Activated CD8-positive, alpha-beta memory T cell treated with anti-CD3 and anti-CD28 coated beads, Interleukin-2, amount 50 U/mL, for 48 hours (primary cell): ENCODE results near the gene ZMYM4.
"Not testable (repeated sequence)": the region's sequence is repeated elsewhere in the genome, so short reads cannot be mapped to it uniquely, and the experiment has no call there.

Source experiments
- DNase-seq: peaks from one replicate; pipeline ENCODE4 v3.0.0-alpha.2; 2020

Gene ZMYM4

DNA sequence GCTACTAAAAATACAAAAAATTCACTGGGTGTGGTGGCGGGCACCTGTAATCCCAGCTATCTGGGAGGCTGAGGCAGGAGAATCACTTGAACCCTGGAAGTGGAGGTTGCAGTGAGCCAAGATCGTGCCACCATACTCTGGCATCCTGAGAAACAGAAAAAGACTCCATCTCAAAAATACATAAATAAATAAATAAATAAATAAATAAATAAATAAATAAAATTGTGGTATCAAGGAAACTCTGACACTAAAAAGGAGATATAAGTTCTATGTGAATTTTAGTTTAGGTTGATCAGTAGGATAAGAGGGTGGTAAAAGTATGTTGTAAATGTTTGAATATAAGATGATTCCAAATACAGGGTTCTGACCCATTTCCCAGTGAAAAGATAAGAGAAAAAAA lies 63.1 kb downstream of the ZMYM4 start:
- DNase-seq, result not testable (repeated sequence)

DNA sequence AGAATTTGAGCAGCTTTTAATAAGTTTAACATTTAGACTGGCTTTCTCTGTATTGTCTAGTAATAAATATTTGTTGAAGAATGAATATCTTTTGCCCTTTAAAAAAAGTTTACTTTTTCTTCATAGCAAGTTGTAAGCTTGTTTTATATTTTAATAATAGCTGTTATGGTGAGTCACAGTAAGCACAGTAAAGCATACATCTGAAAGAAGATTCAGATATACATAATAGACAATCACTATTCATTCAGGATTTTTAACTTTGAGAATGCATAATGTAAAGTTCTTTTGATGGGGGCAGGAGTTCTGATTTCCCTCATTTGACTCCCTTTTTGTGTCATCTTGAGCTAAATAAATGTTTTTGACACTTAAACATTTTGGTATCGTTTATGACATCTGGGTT lies 66.0 kb downstream of the ZMYM4 start:
- DNase-seq, result no peak

DNA sequence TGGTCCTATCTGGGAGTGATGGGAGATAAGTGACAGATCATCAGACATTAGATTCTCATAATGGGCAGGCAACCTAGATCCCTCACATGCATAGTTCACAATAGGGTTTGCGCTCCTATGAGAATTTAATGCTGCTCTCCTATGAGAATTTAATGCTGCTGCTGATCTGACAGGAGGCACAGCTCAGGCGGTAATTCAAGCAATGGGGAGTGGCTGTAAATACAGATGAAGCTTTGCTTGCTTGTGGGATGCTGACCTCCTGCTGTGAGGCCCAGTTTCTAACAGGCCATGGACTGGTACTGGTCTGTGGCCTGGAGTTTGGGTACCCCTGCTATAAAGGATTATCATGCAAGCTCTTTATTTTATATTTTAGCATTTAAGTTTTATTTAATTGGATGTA lies 72.0 kb downstream of the ZMYM4 start:
- DNase-seq, result no peak

DNA sequence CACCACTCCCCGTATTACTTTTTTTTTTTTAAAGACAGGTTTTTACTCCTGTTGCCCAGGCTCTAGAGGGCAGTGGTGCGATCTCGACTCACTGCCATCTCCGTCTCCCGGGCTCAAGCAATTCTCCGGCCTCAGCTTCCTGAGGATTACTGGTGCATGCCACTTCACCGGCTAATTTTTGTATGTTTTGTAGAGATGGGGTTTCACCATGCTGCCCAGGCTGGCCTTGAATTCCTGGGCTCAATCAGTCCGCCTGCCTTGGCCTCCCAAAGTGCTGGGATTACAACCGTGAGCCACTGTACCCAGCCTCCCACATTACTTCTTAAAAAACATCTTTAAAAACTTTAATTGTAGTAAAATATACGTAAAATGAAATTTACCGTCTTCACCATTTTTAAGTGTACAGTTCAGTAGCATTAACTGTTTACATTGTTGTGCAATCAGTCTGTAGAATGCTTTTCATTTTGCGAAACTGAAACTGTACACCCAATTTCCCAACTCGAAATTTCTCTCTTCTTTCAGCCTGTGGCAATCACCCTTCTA lies 77.0 kb downstream of the ZMYM4 start:
- DNase-seq, result no peak

DNA sequence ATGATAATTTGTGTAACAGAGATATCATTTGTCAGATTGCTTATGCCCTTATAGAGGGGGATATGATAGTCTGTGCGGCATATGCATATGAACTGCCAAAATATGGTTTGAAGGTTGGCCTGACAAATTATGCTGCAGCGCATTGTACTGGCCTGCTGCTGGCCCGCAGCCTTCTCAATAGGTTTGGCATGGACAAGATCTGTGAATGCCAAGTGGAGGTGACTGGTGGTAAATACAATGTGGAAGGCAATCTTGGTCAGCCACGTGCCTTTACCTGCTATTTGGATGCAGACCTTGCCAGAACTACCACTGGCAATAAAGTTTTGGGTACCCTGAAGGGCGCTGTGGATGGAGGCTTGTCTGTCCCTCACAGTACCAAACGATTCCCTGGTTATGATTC lies 82.4 kb downstream of the ZMYM4 start:
- no peak for DNase-seq

DNA sequence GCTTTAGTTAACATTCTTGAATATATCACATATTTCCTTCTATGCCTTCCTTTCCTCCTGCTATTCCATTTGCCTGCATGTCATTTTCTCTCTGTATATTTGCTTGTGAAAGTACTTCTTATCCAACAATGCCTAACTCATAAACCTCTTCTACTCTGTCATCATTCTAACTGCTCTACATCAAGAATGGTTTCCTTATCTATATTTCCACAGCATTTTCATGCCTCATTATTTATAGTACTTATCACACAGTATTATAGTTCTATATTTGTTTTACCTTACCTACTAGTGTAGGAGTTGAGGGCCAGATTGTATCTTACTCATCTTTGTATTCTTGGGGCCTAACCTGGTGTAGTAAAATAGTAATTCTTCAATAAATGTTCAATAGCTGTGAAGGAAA lies 91.5 kb downstream of the ZMYM4 start:
- DNase-seq, result no peak

DNA sequence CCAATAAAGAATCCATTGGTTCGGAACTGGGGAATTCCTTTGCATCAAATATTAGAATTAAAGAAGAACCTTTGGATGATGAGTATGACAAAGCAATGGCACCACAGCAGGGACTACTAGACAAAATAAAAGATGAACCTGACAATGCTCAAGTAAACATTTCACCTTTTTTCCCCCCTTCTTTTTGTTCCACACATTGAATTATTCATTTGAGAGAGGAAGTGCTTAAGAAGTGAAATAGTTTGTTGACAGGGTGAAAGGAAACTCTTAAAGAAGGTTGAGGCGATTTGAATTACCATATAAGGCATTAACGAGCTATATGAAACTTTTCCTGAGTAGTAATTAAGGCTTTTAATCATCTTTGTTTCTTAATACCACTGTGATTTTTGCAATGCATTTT lies 93.1 kb downstream of the ZMYM4 start:
- DNase-seq, result no peak

DNA sequence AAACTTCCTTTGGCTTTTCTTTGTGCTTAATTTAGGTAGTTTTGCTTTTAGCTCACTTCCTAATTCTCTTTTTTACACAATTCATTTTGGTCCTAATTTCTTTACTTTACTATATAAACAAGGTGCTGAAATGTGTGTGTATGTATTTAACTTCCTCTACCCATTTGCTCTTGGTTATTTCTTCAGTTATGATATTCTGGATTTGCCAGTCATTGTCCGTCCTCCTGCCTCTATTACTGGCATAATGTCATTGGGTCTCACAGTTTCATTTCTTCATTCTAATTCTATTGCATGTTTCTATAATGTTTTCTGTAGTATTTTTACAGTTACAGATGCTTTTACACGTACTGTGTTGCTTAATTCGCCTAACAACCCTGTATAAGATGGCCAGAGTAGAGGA lies 96.2 kb downstream of the ZMYM4 start:
- DNase-seq, result no peak

DNA sequence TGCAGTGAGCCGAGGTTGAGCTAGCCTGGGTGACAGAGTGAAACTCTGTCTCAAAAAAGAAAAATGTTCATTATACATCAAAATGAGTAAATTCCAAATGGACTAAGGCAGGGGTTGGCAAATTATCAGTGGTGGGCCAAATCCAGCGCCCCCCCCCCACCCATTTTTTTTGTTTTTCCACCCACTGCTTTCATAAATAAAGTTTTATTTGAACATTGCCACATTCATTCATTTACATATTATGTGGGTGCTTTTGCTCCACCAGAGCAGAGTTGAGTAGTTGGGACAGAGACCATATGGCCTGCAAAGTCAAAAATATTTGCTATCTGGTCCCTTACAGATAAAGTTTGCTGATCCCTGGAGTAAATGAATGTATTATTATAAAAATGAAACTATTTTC lies 99.4 kb downstream of the ZMYM4 start:
- DNase-seq, result no peak

DNA sequence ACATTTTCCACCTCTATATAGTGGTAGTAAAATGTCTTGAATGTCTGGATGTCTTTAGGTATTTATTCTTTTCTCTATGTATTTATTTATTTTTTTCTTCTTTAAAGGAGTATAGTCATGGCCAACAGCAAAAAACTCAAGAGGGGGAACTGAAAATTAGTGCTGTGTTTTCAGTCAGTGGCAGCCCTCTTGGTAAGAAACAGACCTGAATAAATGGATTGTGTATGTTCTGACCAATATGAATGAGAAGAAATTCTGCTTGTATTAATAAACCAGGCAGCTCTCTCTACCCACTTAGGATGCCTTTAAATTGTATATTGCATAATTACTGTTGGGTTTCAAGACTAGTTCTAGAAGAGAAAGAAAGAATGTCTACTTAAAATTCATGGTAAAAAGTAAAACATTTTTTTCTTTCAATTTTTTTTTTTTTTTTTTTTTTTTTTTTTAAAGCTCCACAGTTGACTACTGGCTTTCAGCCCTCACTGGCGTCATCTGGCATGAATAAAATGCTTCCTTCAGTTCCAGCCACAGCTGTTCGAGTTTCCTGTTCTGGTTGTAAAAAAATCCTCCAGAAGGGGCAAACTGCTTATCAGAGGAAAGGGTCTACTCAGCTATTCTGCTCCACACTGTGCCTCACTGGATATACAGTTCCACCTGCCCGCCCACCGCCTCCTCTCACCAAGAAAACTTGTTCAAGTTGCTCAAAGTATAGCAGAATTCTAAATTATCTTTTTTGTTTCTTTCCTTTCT lies 101.6 kb downstream of the ZMYM4 start:
- DNase-seq, result no peak

DNA sequence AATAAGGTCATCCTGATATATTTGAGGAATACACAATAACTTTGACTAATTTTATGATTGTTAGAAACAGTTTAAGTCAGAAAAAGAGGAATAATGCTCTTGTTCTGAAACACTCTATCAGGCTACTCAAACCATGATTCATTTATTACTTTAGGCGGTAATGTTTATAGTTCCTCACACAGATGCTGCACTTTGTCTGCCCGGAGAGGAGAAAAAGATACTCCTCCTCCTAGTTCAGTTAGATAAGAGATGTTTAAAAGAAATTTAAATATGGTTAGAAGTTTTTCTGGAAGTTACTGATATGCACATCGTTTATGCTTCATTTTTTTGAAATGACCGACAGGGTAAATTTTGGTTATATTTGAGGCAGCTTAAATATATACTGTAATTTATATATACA lies 103.0 kb downstream of the ZMYM4 start:
- DNase-seq, result no peak

DNA sequence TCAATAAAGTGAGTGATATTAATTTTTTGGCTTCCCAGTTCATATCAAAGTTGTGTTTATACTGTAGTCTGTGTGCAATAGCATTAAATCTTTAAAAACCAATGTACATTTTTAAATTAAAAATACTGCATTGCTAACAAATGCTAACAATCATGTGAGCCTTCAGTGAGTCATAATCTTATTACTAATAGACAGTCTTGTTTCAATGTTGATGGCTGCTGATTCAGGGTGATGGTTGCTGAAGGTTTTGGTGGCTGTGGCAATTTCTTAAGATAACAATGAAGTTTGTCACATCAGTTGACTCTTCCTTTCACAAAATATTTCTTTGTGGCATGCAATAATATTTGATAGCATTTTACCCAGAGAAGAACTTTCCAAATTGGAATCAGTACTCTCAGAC lies 109.0 kb downstream of the ZMYM4 start:
- no peak for DNase-seq

DNA sequence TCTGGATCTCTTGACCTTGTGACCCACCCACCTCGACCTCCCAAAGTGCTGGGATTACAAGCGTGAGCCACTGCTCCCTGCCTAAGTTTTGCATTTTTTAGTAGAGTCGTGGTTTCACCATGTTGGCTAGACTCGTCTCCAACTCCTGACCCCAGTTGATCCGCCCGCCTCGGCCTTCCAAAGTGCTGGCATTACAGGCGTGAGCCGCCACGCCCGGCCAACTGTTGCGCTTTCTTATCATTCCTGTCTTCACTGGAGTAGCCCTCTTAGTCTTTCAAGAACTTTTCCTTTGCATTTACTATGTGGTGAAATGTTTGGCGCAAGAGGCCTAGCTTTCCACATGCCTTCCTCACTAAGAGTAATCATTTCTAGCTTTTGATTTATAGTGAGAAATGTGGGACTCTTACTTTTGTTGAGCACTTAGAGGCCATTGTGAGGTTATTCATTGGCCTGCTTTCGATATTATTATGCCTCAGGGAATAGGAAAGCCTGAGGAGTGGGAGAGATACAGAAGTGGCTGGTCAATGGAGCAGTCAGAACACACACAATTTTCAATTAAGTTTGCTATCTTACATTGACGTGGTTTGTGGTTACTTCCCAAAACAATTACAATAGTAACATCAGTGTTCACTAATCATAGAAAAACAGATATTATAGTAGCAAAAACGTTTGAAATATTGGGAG lies 111.0 kb downstream of the ZMYM4 start:
- no peak for DNase-seq

DNA sequence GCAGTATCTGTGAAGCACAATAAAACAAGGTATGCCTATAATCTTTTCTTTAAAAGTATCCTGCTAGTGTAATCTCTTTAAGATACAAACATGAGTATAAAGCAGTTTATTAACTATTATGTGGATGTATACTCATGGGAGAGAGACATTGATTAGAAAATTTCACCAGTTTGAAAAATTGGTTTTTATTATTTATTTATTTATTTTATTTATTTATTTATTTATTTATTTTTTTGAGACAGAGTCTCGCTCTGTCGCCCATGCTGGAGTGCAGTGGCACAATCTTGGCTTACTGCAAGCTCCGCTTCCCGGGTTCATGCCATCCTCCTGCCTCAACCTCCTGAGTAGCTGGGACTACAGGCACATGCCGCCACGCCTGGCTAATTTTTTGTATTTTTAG lies 111.6 kb downstream of the ZMYM4 start:
- not testable (repeated sequence) for DNase-seq

DNA sequence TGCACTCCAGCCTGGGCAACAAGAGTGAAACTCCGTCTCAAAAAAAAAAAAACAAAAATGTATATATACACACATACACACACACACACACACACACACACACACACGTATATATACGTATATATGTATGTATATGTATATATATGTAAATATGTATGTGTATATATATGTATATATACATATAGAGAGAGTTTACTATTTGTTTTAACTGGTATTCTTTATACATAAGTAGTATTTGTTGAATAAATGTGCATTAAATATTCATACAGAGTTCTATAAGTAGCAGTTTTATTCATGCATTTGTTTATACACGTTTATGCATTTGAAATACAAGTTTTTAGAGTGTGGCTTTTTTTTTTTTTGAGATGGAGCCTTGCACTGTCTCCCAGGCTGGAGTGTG lies 113.6 kb downstream of the ZMYM4 start:
- DNase-seq, result no peak

DNA sequence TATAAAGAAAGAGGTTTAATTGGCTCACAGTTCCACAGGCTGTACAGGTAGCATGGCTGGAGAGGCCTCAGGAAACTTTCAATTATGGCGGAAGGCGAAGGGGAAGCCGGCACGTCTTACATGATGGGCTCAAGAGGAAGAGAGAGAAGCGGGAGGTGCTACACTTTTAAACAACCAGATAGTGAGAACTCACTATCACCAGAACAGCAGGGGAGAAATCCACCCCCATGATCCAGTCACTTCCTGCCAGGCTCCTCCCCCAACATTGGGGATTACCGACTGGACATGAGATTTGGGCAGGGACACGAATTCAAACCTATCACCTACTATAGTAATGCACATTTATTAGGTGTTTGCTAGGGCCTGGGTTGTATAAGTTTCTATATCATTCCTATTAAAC lies 117.8 kb downstream of the ZMYM4 start:
- no peak for DNase-seq

DNA sequence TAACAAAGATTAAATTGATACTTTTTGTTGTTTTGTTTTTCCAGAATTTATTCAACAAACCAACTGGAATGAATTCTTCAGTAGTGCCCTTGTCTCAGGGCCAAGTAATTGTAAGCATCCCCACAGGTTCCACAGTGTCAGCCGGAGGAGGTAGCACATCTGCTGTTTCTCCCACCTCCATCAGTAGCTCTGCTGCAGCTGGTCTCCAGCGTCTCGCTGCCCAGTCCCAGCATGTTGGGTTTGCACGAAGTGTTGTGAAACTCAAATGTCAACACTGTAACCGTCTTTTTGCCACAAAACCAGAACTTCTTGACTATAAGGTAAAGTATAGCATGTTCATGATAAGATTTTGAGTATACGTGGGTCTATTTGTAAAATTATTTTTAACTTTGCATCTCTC lies 118.5 kb downstream of the ZMYM4 start:
- DNase-seq, result no peak

DNA sequence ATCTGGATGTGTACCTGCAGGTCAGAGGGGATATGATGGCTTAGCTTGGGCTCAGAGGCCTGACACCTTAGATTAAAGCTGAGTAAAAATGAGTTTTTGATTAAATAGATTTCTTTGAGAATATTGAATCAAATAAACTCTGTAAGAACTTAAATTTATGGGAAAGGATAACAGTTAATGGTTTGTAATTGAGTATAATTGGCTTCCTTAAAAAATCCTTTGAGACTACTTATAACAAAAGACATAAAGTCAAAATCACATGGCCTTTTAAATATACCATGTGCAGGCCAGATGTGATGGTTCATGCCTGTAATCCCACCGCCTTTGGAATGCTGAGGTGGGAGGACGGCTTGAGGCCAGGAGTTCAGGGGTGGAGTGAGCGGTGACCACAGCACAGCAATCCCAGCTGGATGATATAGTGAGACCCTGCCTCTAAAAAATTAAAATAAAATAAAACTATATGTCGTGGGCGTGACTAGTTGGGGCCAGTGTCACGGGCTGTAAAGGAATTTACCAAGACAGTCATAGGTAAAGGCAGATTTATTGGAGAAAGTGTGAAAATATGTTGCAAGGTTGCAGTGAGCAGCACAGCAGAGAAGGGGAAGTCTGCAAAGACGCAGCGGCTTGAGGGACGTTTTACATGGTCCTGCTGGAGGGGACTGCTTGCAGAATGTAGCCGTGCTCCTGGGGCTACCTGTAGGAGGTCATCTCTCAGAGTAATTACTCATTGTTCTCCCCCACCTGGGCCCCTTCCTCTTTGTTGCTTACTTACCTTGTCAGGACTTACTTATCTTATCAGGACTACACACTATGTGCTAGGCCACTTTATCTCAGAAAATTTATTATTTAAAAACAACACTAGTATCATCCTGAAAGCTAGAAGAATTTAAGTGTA lies 122.3 kb downstream of the ZMYM4 start:
- DNase-seq, result no peak

DNA sequence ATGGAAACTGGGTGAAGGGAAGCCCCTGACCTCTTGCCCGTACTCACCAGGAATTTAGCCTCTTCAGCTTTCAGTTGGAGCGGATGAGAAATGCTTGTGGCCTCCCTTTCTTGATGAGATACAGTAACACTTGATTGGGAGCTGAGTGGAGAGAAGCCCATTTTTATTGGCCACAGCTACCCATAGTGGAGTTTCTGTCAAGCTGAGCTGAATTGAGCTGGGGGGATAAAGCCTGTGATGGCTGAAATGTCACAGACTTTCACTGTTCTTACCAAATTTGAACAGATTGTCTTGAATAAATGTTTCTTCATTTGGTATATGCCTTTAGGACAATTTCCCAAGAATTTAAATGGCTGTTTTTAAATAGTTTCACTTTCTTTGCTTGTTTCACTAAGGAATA lies 125.9 kb downstream of the ZMYM4 start:
- DNase-seq, result no peak

DNA sequence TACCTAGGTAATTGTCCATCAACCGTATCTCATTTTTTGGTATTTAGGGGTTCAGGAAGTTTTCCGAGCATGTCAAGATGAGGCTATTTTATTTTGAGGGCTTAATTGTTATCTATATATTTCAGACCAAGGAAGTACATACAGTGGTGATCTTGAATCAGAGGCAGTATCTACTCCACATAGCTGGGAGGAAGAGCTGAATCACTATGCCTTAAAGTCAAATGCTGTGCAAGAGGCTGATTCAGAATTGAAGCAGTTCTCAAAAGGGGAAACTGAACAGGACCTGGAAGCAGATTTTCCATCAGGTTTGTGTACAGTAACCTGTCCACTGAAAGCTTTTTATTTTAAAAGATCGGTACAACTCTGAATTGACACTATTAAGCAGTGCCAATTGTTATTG lies 130.2 kb downstream of the ZMYM4 start:
- no peak for DNase-seq

DNA sequence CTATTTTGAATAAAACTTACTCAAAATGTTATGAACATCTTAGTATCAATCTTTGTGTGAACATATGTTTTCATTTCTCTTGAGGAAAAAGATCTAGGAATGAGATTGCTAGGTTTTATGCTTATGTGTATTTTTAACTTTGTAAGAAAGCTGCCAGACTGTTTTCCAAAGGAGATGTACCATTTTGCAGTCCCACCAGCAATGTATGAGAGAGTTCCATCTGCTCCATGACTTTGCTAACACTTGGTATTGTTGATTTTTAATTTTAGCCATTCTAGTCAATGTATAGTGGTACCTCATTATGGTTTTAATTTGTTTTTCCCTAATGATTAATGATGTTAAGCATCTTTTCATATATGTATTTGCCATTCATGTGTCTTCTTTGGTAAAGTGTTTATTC lies 132.5 kb downstream of the ZMYM4 start:
- no peak for DNase-seq

DNA sequence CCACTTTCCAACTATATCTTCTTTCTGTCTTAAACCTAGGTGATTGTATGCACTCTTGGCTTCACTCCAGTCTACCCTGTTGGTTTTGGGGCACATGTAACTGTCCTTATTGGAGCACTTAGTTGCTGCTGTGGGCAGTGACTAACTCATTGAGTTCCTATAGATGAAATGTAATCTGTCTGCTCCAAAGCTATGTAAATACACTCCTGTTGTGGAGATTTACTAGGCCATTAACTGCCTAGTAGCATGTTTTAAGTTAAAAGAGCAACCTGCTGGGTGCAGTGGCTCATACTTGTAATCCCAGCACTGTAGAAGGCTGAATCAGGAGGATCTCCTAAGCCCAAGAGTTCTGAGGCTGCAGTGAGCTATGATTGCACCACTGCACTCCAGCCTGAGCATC lies 137.6 kb downstream of the ZMYM4 start:
- no peak for DNase-seq

DNA sequence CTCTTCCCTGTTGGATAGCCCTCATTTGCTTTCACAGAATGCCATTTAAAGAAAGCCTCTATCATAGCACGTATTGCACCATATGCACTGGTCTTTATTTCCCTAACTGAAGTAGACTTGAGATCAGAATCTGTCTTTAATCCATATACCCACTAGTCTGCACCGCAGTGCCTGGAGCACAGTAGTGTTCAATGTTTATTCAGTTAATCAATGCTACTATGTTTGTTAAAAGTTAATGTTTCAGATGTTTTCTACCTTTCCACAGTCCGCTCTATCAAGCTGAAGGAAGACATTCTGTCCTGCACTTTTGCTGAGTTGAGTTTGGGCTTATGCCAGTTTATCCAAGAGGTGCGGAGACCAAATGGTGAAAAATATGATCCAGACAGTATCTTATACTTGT lies 139.2 kb downstream of the ZMYM4 start:
- no peak for DNase-seq

DNA sequence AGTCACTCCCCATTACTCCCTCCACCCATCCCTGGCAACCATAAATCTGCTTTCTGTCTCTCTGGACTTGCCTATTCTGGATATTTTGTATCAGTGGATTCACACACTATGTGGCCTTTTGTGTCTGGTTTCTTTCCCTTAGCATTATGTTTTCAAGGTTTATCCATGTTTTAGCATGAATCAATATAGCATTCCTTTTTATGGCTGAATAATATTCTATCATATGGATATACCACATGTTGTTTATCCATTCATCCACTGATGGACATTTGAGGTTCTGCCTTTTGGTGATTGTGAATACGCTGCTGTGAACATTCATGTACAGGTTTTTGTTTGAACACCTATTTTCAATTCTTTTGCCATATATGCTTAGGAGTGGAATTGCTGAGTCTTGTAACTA lies 140.4 kb downstream of the ZMYM4 start:
- DNase-seq, result no peak
